Stimulated activated CD8-positive, alpha-beta memory T cell treated with anti-CD3 and anti-CD28 coated beads, Interleukin-2, amount 100 ng/mL, for 1 hour (primary cell): ENCODE results near the gene IGFBP7.

Experiments
- DNase-seq, 2 donors: peaks; one replicate each; pipeline ENCODE4 v3.0.0-alpha.2; 2020; ENCODE audit warnings: low read depth in 2 of 2

The IGFBP7 gene, protein sequence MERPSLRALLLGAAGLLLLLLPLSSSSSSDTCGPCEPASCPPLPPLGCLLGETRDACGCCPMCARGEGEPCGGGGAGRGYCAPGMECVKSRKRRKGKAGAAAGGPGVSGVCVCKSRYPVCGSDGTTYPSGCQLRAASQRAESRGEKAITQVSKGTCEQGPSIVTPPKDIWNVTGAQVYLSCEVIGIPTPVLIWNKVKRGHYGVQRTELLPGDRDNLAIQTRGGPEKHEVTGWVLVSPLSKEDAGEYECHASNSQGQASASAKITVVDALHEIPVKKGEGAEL

DNA sequence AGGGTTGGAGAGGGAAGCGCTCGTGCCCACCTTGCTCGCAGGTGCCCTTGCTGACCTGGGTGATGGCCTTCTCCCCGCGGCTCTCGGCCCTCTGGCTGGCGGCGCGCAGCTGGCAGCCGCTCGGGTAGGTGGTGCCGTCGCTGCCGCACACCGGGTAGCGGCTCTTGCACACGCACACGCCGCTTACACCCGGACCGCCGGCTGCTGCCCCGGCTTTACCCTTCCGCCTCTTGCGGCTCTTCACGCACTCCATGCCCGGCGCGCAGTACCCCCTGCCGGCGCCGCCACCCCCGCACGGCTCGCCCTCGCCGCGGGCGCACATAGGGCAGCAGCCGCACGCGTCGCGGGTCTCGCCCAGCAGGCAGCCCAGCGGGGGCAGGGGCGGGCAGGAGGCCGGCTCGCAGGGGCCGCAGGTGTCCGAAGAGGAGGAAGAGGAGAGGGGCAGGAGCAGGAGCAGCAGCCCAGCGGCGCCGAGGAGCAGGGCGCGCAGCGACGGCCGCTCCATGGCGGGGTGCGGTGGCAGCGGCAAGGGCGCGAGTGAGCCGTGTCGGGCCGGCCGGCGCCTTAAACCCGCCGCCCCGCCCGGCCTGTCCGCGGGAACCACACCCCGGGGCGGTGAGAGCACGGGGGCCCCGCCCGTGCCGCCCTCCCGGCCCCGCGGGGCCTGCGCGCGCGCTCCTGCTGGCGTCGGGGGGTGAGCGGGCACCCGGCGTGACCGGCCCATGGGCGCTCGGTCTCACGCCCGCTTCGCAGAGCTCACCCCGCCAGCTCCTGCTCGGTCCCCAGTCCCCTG lies at the start of gene IGFBP7:
Gene IGFBP7 (minus strand): TSS at position 539 of the 793 bp plus-strand sequence. CDS start 34 bp downstream, at position 505.
- DNase-seq = no peak

- no peak for DNase-seq
Observed at GRCh38 chr4:57159866-57160265, 49.7 kb upstream of the IGFBP7 start.

DNA sequence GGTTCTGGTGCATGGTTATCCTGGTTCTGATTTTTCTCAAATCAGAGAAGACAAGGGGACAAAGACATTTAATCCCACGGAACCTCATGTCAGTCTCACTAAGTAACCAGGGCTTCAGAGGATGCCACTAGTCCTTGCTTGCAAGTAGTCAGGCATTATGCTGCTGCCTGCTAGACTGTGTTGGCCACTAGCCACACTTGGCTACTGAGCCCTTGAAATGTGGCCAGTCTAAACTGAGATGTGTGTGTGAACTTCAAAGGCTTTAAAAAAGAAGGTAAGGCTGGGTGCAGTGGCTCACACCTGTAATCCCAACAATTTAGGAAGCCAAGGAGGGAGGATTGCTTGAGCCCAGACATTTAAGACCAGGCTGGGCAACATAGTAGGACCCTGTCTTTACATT lies 48.6 kb upstream of the IGFBP7 start:
- no peak for DNase-seq

DNA sequence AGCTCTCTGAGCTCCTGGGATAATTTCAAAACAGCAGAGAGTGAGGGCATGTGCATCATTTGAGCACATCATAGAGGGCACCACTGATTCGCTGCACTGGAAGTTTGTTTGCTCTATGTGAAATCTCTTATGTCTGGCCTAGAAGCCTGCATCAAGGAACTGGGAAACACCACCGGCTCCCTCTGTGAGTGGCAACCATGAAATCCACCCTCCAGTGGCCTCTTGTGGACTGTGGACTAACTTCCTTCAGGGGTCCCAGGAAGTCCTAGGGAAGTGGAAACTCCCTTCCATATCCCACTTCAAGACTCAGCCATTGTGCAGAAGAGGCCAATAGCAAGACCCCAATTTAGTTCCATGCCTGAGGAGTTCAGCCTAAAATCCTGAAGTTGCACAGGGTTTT lies 48.0 kb upstream of the IGFBP7 start:
- DNase-seq = no peak

DNA sequence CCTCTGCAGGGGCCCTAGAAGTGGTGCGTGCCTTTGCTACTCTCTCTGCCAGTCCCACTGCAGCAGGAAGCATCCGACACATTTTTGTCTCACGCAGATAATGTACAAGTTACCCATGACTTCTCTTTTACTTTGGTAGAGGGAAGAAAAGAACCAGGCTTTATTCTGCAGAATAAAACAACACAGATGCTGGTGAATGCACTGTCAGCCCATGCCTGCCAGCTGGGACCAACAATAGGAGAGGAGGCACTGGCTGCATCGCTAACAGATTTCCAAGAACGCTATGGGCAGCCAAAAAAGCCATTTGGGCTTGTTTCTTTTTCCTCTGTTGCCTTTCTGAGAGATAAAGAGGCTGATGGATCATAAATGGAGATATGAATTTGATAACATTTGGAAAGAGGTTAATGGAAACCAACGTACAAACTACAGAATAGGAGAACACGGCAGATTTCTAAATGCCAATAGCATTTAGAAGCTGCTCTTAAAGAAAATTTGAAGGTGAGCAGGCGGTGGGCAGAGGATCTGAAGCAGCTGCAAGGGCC lies 47.5 kb upstream of the IGFBP7 start:
- DNase-seq = no peak

DNA sequence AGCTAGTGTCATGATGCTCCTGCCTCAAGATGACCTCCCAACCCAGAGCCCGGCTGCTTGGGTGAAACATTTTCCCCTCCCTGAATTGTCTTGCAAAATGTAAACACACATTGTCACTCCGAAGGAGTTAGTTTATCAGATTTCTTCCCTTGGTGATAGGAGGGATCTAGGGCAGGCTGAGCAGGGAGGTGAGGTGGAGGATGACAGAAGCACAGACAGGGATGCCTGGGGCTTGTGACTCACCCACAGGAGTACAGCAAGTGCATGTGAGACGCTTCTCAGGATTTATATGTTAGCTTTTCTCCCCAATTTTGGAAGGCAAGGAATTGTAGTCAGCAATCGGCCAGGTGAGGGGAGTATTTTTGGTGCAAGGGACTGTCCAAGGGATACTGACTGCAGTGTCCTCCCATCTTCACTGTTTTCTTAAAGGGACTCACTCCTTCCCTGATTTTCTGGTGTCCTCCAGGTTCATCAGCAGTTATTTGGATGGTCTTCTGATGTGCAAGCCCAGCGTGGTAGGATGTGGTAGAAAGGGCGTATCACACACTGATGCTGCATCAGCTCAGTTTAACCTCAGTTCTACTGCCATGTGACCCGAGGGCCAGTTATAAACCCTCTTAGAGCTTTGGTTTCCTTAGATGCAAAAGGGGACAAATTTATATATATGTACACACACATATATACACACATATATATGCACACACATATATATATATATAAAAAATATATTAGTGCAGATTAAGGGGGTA lies 46.2 kb upstream of the IGFBP7 start:
- DNase-seq = no peak

GRCh38 chr4:57154926-57155325 lies 44.7 kb upstream of the IGFBP7 start:
- DNase-seq = no peak

- no peak for DNase-seq
Observed at GRCh38 chr4:57154191-57154590, 44.0 kb upstream of the IGFBP7 start.

DNA sequence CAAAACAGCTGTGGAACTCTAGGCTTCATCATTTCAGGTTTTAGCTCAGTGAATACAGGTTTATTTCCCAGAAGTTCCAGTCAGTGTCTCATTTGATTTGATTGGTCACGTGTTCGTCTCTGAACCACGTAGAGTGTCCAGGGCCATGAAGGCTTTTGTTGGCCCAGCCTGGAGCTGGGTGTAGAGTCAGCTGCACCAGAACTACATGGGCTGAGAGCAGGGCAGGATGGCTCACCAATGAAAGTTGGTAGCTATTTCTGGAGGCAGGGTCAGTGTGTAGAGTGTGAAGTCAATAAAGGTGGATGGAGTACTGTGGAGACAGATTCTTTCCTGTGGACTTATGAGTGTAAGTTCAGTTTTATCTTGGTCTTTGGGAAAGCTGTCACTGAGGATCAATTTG lies 43.0 kb upstream of the IGFBP7 start:
- no peak for DNase-seq

DNA sequence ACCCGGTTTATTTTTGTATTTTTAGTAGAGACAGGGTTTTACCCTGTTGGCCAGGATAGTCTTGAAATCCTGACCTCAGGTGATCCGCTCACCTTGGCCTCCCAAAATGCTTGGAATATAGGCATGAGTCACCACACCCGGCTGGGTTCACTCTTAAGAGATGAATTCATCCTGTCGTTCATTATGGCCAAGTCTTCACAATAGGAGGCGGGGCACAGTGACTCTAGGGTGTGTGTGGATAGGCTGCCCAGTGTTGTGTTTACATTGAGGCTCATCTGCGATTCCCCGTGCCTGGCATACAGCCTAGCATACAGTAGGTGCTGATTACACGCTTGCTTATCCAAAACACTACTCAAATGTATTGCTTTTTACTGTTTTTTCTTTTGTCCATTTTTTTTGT lies 41.3 kb upstream of the IGFBP7 start:
- no peak for DNase-seq

DNA sequence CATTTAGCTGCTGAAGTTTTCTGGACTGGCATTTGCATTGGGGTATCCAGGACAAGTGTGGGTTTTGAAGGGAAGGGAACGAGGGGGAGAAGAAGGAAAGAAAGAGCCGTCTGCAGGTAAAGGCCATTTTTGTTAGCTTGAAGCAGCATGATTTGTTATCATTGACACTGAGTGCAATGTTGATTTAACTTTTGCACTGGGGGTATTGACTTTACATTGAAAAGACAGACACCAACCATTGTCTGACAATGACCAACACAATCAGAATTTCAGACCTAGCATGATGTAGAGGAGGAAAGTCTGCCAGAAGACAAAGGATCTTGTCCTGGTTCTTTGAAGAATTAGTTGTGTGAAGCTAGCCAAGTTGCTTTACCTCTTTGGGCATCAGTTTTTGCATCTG lies 39.6 kb upstream of the IGFBP7 start:
- no peak for DNase-seq

DNA sequence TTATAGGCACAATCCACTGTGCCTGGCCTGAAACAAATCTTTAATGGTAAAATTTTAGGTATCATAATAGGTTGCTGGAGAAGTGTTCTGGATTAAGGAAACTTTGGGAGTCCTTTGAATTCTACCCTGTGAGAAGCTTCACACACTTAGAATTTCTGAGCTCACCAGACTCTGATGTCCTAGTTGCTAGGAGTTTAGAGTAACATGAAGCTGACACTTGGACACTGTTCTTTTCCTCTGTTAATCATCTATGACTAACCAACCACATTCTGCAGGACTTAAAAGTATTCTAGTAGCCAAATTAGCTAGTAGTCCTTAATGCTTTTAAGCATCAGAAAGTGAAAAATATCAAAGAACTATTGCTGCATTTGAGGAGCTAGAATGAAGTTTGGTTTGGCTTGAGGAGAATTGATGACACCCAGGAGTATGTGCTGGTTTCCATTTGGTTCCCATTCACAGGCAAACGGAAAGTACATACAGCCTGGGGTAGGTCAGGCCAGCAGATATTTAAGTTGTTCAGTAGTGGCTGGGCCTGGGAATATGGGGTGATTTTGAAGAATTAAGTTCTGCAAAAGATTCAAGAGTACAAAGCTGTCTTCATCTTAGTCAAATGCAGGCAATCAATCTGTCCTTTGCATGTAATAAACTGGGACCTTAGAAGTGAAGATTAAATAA lies 38.8 kb upstream of the IGFBP7 start:
- no peak for DNase-seq

DNA sequence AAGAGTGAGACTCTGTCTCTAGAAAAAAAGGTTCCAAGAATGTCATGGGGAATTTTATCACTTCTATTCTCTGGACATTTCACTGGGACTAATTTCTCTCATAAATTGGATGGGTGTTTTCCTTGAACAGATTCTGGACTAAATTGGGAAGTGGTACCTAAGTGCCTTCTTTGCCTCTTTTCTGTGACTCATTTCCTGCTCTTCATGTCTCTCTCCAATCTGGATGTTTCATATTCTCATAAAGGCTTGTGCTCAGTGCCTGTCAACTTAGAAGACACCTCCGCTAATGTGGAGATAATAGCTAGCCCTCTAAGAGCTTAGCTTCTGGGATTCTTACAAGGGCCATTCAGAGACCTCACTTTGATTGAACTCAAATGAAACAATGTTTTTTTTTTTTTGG lies 38.0 kb upstream of the IGFBP7 start:
- no peak for DNase-seq

GRCh38 chr4:57147335-57148060 lies 37.3 kb upstream of the IGFBP7 start:
- no peak for DNase-seq

- no peak for DNase-seq
Observed at GRCh38 chr4:57146444-57146843, 36.3 kb upstream of the IGFBP7 start.

GRCh38 chr4:57144466-57144865 lies 34.3 kb upstream of the IGFBP7 start:
- DNase-seq = no peak

DNA sequence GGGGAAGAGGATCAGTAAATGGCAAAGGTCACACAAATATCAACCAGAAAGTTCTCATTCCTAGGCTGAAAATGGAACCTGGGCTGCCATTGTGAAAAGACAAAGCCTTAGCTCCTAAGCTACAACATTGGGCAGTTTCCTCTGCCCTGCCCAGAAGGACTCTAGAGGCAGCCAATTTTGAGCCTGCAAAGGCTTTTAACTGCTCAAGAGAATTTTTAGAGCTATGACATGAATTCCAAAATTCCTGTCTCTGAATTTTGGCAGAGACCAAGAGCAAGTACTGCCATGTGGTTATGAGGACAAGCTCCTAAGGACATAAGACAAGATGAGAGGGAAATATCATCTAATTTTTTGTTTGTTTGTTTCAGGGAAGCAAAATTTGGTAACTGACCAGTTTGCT lies 29.6 kb upstream of the IGFBP7 start:
- no peak for DNase-seq

DNA sequence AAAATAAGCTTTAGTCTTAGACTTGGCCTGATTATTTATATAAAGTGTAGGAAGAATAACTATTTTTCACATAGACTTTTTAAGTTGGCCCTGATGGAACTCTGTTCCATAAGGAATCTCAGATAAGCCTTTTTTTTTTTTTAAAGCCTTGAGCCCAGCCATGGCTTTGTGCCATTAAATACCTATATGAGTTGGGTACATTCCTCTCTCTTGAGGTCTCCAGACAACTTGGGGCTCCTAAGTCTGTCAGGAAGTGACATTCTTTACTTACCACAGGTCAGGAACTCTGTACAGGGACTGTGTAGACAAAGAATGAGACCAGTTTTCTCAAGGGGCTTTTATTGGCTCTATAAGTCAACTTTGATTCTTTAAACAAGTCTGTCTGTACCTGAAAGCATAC lies 27.1 kb upstream of the IGFBP7 start:
- no peak for DNase-seq

DNA sequence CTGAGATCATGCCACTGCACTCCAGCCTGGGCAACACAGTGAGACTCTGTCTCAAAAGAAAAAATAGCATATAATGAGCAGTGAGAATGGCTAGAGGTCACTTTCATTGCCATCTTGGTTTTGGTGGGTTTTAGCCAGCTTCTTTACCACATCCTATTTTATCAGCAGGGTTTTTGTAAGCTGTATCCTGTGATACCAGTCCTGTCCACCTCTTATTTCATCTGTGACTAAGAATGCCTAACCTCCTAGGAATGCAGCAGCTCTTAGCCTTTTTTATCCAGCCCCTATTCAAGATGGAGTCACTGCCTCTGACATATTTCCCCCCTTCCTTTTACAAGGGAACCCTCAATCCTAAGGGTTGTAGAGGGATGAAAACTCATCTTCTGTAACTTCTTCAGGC lies 26.1 kb upstream of the IGFBP7 start:
- no peak for DNase-seq

DNA sequence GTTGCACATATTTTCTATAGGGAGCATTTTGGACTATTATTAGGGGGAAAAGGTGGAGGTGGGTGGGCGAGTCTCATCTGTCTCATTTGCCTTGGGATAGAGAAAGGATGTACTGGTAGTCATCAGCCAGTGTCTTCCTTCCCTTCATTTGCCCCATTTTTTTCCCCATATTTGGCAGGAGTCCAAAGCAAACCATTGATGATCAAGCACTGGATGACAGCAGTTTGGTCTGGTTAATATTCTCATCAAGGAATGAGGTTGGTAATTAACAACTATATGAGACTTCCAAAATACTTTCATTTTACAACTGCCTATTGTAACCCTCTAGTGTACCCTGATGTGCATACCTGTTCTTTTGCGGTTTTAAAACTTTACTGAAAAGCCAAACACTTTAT lies 22.6 kb upstream of the IGFBP7 start:
- no peak for DNase-seq
